MM.1S (cell line): Measurements from ENCODE around the gene HBM.

ENCODE experiments used
- EZH2 ChIP-seq: fragments of 300-600 bp; sonication (generic); optimal IDR thresholded peaks from 2 replicates; pipeline ENCODE3; 2017; ENCODE audit warnings: low read depth, mild to moderate bottlenecking, antibody characterized with exemption, low read length, mixed read lengths
- EZH2phosphoT487 ChIP-seq: fragments of 300-600 bp; sonication (generic); IDR thresholded peaks from 2 replicates; pipeline ENCODE4 v1.6.1; 2018; ENCODE audit warnings: antibody characterized with exemption, low read length
- TF ChIP-seq, protein P1 (sequence below): fragments of 300-600 bp; sonication (generic); IDR thresholded peaks from 2 replicates; pipeline ENCODE4 v1.5.1; 2016; ENCODE audit warnings: antibody characterized with exemption, low read length, mixed read lengths

DNA sequence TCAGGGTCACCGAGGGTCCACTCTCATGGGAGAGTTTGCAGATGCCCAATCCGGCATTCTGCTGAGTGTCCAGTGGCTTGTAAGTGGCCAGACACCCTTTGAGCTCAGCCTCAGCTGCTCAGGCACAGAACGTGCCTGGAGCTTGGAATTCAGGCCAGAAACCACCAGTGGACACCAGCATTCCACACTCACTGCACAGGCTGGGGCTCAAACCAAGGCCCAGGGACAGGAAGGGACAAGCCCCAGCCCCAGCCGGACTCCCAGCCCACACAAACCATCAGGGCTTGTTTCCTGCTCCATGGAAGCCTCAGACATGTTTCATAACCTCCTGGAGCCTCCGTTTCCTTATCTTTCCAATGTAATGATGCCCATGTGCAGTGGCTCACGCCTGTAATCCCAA is 22.3 kb upstream of the HBM start:
- TF ChIP-seq, protein P1, sequence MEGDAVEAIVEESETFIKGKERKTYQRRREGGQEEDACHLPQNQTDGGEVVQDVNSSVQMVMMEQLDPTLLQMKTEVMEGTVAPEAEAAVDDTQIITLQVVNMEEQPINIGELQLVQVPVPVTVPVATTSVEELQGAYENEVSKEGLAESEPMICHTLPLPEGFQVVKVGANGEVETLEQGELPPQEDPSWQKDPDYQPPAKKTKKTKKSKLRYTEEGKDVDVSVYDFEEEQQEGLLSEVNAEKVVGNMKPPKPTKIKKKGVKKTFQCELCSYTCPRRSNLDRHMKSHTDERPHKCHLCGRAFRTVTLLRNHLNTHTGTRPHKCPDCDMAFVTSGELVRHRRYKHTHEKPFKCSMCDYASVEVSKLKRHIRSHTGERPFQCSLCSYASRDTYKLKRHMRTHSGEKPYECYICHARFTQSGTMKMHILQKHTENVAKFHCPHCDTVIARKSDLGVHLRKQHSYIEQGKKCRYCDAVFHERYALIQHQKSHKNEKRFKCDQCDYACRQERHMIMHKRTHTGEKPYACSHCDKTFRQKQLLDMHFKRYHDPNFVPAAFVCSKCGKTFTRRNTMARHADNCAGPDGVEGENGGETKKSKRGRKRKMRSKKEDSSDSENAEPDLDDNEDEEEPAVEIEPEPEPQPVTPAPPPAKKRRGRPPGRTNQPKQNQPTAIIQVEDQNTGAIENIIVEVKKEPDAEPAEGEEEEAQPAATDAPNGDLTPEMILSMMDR: no peak
- no peak for TF ChIP-seq EZH2
- TF ChIP-seq EZH2phosphoT487: no peak
